Measurements from ENCODE around the gene UNC119.
"Not testable (repeated sequence)": the region's sequence is repeated elsewhere in the genome, so short reads cannot be mapped to it uniquely, and the experiment has no call there.

Gene UNC119

GRCh38 chr17:28540231-28540630, 12.2 kb downstream of the UNC119 start:
- no peak for DNase-seq

GRCh38 chr17:28538296-28538895, 14.0 kb downstream of the UNC119 start:
- no peak for DNase-seq

GRCh38 chr17:28537219-28537610, 15.2 kb downstream of the UNC119 start:
- DNase-seq: no peak

- no peak for DNase-seq
Measured at GRCh38 chr17:28536532-28537218, 15.7 kb downstream of the UNC119 start.

GRCh38 chr17:28534740-28535375, 17.6 kb downstream of the UNC119 start:
- DNase-seq: no peak

- no peak for DNase-seq
Measured at GRCh38 chr17:28533091-28533807, 19.2 kb downstream of the UNC119 start.

- no peak for DNase-seq
Measured at GRCh38 chr17:28532050-28532960, 20.1 kb downstream of the UNC119 start.

GRCh38 chr17:28530926-28531325, 21.5 kb downstream of the UNC119 start:
- DNase-seq: no peak

GRCh38 chr17:28530250-28530649, 22.2 kb downstream of the UNC119 start:
- no peak for DNase-seq

DNA sequence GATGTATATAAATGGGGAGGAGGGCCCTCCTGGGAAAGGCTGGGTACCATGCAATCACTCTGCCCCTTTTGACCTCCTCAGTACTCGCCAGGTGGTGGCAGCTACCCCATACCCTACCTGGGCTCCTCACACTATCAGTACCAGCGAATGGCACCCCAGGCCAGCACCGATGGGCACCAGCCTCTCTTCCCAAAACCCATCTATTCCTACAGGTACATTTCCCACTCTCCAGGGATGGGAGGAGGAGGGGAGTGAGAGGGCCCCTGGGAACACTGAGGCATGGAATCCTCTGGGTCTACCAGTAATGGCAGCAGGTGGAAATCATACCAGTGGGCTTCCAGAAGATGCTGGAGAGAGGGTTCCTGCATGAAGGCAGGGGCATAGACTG, 23.4 kb downstream of the UNC119 start:
- DNase-seq: no peak

- DNase-seq: no peak
Measured at GRCh38 chr17:28528327-28529012, 24.0 kb downstream of the UNC119 start.

DNA sequence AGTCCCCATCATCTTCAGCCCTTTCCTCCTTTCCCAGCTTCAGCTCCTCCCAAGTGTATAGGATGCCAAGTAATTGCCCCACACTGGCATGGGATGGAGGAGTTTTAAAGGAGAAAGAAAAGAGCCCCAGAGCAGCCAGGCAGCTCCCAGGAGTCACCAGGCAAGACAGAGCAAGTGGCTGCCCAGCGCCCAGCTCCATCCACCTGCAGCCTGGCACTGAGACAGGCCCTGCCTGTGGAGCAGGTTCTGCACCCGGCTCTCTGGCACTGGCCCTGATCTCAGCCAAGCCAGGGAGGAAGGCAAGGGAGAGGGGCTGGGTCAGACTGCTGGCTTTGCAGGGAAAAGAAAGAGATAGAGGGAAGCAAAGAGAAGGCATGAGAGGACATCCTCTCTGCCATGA, 24.6 kb downstream of the UNC119 start:
- no peak for DNase-seq

DNA sequence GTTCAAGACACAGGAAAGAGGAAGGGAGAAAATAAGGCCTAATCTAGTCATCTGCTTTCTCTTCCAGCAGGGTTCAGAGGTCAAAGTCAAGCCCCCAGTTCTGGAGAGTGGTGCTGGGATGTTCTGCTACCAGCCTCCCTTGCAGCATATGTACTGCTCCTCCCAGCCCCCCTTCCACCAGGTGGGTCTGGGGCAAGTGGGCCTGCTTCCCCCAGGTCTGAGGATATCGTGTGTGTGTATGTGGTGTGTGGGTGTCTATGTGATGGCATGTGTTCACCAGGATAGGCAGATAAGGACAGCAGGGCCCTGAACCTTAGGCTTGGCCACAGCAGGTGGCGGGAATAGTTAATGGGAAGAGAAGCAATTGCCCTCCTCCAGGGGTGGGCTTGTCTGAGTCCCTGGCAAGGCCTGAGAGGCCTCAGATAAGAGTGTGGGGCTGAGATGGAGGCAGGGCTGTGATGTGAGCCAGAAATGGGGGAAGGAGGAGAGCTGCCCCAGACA, 25.2 kb downstream of the UNC119 start:
- DNase-seq: no peak

DNA sequence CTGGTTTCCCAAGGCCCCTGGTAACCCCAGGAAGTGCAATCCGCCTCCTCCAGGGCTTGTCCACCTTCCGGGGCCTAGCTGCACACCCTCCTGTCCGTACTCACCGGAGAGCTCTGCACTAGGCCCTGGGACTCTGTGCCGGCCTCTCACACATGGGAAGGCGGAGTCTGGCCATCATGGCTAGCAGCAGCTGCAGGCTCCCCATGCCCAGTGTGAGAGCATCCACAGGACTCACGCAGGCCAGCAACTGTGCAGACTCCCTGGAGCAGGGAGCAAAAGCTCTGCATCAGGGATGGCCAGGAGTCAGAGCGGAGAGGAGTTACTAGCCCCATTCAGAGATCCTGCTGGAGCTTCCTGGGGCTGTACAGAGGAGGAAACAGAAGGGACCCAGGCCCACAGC, 26.0 kb downstream of the UNC119 start:
- no peak for DNase-seq

GRCh38 chr17:28524476-28525424, 27.7 kb downstream of the UNC119 start:
- no peak for DNase-seq

- DNase-seq: no peak
Measured at GRCh38 chr17:28523876-28524275, 28.5 kb downstream of the UNC119 start.

GRCh38 chr17:28523186-28523585, 29.2 kb downstream of the UNC119 start:
- DNase-seq: no peak

GRCh38 chr17:28522281-28522680, 30.1 kb downstream of the UNC119 start:
- not testable (repeated sequence) for DNase-seq

DNA sequence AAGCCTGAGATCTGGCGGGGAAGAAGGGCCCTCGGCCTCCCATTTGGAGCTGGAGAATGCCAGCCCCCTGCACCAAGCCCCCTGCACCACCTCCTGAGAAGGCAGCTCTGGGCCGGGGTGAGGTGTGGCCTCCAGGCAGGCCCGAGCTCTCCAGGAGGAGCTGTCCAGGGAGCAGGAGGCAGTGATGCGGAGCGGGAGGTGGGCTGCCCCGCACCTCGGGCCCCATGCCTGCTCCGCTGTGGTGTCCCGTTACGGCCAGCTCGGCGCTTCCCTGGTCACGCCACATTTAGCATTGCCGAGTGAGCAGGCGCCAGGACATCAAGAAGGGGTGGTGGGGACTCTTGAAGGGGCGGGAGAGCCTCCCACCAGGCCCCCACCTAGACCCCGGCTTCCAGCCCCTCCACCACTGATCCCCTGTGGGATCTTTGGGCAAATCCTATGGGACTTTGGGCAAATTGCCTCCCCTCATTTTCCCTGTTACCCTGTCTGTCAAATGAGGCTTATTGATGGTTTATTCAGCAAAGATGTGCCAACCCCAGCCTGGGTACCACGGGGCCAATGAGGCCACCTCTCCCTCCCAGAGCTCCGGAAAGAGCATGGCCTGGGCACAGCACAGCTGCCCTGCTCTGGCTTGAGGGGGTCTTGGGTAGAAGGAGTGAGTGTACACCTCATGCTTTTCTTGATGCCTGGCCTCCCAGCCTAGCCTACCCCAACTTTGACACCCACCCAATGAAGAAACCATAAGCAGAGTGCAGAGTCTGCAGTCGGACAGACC, 30.9 kb downstream of the UNC119 start:
- DNase-seq: no peak

DNA sequence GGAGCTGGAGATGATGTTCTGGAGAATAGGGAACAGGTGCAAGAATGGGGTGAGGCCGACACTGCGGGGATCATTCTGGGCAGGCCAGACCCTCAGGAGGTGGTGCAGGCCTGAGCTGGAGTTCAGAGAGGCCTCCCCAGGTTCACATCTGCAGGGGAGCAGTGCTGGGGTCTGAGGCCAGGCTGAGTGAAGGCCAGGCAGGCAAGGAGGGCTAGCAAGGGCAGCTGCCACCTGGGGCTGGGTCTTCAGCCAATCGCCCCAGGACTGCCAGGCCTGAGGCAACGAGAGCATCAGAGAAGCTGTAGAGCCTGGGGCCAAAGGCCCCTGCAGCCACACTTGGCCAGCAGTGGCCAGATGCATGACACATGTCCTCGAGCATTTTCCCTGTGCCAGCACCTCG, 31.7 kb downstream of the UNC119 start:
- no peak for DNase-seq
